ENCODE data around the gene BST1. TPM values are rescaled to one million over a fixed set of nuclear protein-coding genes. Genes with fewer than 3 reads are reported as not detected.

The BST1 gene
- total and polyA plus RNA-seq, 2 of the 8 experiments (the other 6 are each of a cell fraction or from before 2014, with no cell fraction given): 0.52 to 0.54 TPM

GRCh38 chr4:15691346-15692135 lies 11.3 kb upstream of the BST1 start:
- no peak overlapping the region for H3K23ac ChIP-seq (ENCODE audit: insufficient read length)
- peaks cover 1 to 18% (median 4%) of the 10 kb centered on the region in 4 experiments; a peak in 5 of 8 replicates for H3K36me3 ChIP-seq (ENCODE audit: control insufficient read depth in 2 of 4, insufficient read depth in 4 of 4, low read length in 3 of 4)
- no peak overlapping the region for H2BK5ac ChIP-seq (ENCODE audit: low read depth, low read length)
- no peak overlapping the region for H4K8ac ChIP-seq (ENCODE audit: extremely low read depth, insufficient read depth, low read length)
- H3K27me3 ChIP-seq (replicated peaks in 1 of 4; ENCODE audit: control insufficient read depth in 3 of 4, extremely low read depth in 1 of 4, insufficient read depth in 3 of 4, low read length in 3 of 4): no peaks in the 10 kb centered on the region
- ChIA-PET CTCF (ENCODE audit: partially characterized antibody) (interaction anchor here (0.8 kb wide), 1 partner anchor 18 kb away, joined by 3 read pairs; no protein-coding TSS in a partner anchor), POLR2A (ENCODE audit: partially characterized antibody) (interaction anchor here (1.6 to 4.5 kb wide), 2 partner anchors 10 to 35 kb away, joined by 4 to 27 read pairs; partner anchors contain the start of gene FAM200B)
- H2AK5ac ChIP-seq (ENCODE audit: low read depth, low read length): no peak overlapping the region
- H3K4ac ChIP-seq (replicated peaks; ENCODE audit: insufficient read length, low read depth, low read length): no peak overlapping the region
- H3K9me3 ChIP-seq (ENCODE audit: insufficient read depth in 2 of 2, low read depth in 1 of 2, low read length in 1 of 2): no peaks in the 10 kb centered on the region
- no peak overlapping the region for H4K91ac ChIP-seq (replicated peaks; ENCODE audit: insufficient read length, low read length)
- no peak overlapping the region for H3K9ac ChIP-seq (replicated peaks in 1 of 4; ENCODE audit: extremely low read depth in 1 of 4, low read depth in 3 of 4, low read length in 3 of 4)
- no peaks in the 10 kb centered on the region for H4K20me1 ChIP-seq (replicated peaks in 1 of 2; ENCODE audit: control insufficient read depth in 1 of 2, insufficient read depth in 2 of 2, low read length in 2 of 2)
- no peak overlapping the region for H2BK20ac ChIP-seq (ENCODE audit: low read length)
- no peak overlapping the region for H3K18ac ChIP-seq (ENCODE audit: extremely low read depth, low read length)
- no peaks in the 10 kb centered on the region for H3K79me2 ChIP-seq (ENCODE audit: control insufficient read depth in 1 of 2, insufficient read depth in 2 of 2, low read length in 2 of 2)
- H3K4me3 ChIP-seq (ENCODE audit: extremely low read depth in 1 of 4, insufficient read depth in 2 of 4, low read depth in 3 of 4, low read length in 4 of 4): no peak overlapping the region
- no peak overlapping the region for H3K56ac ChIP-seq (replicated peaks; ENCODE audit: insufficient read length, low read depth, low read length)
- no peak overlapping the region for H3K4me2 ChIP-seq (ENCODE audit: insufficient read depth in 1 of 2, low read depth in 2 of 2, low read length in 2 of 2)
- H3K27ac ChIP-seq (ENCODE audit: low read depth, low read length): no peak overlapping the region
- H2BK120ac ChIP-seq (replicated peaks; ENCODE audit: low read depth, low read length): no peak overlapping the region
- peaks cover 2 to 13% (median 5%) of the 10 kb centered on the region in 4 experiments; a peak in 4 of 7 replicates for H3K4me1 ChIP-seq (replicated peaks in 1 of 4; ENCODE audit: control insufficient read depth in 3 of 4, insufficient read depth in 4 of 4, low read length in 3 of 4)
- TF ChIP-seq CEBPB (IDR thresholded peaks at IDR 0.05; ENCODE audit: low read depth, low read length) (no peak), MAX (IDR thresholded peaks at IDR 0.05) (peak; percentile 15; the same call in 1 of the 2 replicates)
- no peak overlapping the region for H4K5ac ChIP-seq (ENCODE audit: insufficient read length, low read depth, low read length)
- no peak for DNase-seq (ENCODE audit: low read depth in 1 of 2, low spot score in 2 of 2)
- no peak for FAIRE-seq
- H3K79me1 ChIP-seq (ENCODE audit: low read depth, low read length): no peaks in the 10 kb centered on the region
- 88% methylated on average over 3 of the region's 3 CpGs; no CpG with 5 or more reads in 1 of the 2 experiments for WGBS, 2 experiments (ENCODE audit: extremely low coverage in 1 of 2, insufficient coverage in 1 of 2, insufficient read length in 1 of 2, insufficient replicate concordance in 2 of 2, low coverage in 1 of 2, low lambda C conversion rate in 2 of 2, missing lambda C conversion rate in 1 of 2)
- no peak overlapping the region; the same call in 1 of the 2 replicates for H2BK12ac ChIP-seq (ENCODE audit: low read depth, low read length)
- H3K14ac ChIP-seq (ENCODE audit: insufficient read length): no peak overlapping the region
- no peak overlapping the region for H2AFZ ChIP-seq (ENCODE audit: low read length)
- H3K23me2 ChIP-seq (ENCODE audit: low read depth, low read length): no peaks in the 10 kb centered on the region
- H2BK15ac ChIP-seq (ENCODE audit: low read length): no peak overlapping the region
